Stomach (tissue), 4 donors: ENCODE data around the gene ELP2.

Experiments
- EP300 ChIP-seq: sonication (generic); formaldehyde crosslinking; IDR thresholded peaks from one replicate; pipeline ENCODE4 v1.6.1; 2017; ENCODE audit warnings: antibody characterized with exemption
- POLR2A ChIP-seq, 4 donors: fragments of 450-650 bp; IDR thresholded peaks; one replicate each; pipeline ENCODE4 v1.6.1; 2016; ENCODE audit warnings: antibody characterized with exemption in 4 of 4, control low read depth in 2 of 4, mild to moderate bottlenecking in 1 of 4, moderate library complexity in 1 of 4
- POLR2AphosphoS5 ChIP-seq, 3 donors: sonication (generic); formaldehyde crosslinking; IDR thresholded peaks; one replicate each; pipeline ENCODE4 v1.6.1; 2016; ENCODE audit warnings: antibody characterized with exemption in 3 of 3
- TF ChIP-seq, protein P1 (sequence below), 7 experiments: fragments of 450-650 bp in 4 of 7; fragments of 200-600 bp in 3 of 7; sonication (generic) in 3 of 7; IDR thresholded peaks; one replicate each; pipeline ENCODE4 v1.5.1; 2016 to 2019; ENCODE audit warnings: antibody characterized with exemption in 7 of 7, control low read depth in 2 of 7, mild to moderate bottlenecking in 1 of 7

DNA sequence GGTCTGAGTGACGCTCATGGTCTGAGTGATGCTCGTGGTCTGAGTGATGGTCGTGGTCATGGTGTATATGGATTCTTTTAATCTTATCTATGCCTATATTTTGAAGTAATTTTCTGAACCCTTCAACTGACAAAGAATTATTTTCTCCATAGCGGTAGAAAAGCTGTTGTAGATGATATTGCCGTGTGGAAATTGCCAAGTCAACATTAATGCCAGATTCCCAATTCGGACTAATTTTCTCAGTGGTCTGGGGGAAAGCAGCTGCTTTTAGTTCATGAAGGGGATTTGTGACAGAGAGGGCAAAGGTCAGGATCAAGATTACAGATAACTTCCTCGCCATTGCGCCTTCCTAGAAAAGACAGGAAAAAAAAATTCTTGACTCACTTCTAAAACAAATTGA, 3.0 kb upstream of the ELP2 start:
- TF ChIP-seq, protein P1, sequence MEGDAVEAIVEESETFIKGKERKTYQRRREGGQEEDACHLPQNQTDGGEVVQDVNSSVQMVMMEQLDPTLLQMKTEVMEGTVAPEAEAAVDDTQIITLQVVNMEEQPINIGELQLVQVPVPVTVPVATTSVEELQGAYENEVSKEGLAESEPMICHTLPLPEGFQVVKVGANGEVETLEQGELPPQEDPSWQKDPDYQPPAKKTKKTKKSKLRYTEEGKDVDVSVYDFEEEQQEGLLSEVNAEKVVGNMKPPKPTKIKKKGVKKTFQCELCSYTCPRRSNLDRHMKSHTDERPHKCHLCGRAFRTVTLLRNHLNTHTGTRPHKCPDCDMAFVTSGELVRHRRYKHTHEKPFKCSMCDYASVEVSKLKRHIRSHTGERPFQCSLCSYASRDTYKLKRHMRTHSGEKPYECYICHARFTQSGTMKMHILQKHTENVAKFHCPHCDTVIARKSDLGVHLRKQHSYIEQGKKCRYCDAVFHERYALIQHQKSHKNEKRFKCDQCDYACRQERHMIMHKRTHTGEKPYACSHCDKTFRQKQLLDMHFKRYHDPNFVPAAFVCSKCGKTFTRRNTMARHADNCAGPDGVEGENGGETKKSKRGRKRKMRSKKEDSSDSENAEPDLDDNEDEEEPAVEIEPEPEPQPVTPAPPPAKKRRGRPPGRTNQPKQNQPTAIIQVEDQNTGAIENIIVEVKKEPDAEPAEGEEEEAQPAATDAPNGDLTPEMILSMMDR (IDR thresholded peaks at IDR 0.05) = no peak
- TF ChIP-seq POLR2A (IDR thresholded peaks at IDR 0.05) (no peak), EP300 (no peak), POLR2AphosphoS5 (IDR thresholded peaks at IDR 0.05) (no peak)
